ENCODE data around the gene DNAH2.

The DNAH2 gene

GRCh38 chr17:7702776-7703175, 14.8 kb upstream of the DNAH2 start:
- no peak for DNase-seq (ENCODE audit: low read depth in 3 of 3)

DNA sequence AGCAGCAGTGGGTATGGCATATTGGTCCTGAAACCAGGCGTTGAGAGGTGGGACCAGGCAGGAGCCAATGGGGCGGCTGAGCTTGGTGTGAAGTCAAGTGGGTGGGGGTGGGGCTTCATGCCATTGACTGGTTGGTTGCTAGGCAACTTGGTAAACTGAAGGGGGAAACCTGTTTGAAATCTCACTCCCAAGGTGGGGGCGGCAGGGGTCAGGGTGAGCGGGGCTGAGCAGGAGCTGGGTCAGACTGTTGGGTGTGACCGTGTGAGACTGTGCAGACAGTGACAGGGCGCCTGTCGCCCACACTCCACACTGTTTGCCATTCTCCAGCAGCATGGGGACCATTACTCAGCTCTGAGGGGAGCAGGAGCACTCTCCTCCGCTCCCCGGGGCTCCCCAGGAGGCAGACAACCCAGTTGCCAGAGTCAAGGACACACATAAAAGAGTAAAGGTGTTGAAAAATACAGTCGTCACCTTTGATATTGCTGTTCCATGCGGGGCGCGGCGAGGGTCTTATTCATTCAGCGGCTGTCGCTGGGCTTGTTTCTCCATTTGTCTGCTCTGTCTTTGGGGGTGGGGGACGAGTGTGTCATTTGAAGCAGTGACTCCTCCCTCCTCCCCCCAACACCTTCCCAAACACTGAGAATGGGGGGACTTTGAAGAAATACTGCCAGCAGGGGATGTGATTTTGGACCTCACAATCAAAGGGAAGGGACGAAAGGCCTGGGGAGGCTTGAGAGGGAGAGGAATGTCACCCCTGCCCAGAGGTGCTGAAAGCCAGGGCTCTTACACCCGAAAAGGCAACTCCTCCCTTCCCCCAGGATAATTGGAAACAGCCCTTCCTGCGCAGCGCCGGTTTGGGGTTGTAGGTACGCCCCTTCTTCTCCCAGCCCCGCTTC, 13.7 kb upstream of the DNAH2 start:
- no peak for DNase-seq (ENCODE audit: low read depth in 3 of 3)

DNA sequence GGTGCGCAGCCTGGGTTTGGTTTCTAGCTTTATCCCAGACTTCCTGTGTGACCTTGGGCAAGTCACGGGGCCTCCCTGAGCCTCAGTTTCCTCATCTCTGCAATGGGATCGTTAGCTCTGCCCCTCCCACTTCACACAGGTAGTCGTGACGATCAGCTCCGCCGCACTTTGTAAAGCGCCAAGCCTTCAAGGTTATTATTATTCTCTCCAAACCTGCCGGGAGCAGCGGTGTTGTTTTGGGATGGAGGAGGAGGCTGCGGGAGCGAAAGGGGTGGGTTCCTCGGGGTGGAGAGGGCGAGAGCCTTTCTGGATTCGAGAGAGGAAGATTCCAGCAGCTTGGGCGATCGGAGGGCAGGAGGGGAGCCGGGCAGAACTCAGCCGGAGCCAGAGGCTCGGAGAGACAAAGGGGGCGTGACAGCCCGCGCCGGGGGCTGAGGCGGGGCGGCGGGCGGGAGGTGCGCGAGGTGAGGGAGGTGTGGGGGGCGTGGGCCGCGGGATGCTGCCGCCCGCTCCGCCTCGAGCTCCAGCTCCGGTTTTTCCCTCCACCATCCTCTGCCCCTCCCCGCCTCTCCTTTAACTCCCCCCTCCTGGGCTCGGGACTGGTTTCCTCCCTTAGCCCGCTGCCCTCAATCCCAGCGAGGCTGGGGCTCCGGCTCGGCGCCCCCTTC, 12.8 kb upstream of the DNAH2 start, which contains the start of gene EFNB3:
EFNB3 (plus strand) TSS at position 602 of the 668 bp plus-strand sequence. CDS start 397 bp downstream, outside the sequence.
- DNase-seq (ENCODE audit: low read depth in 3 of 3), result no peak

- DNase-seq (ENCODE audit: low read depth in 3 of 3), result no peak
These were observed 12.0 kb upstream of the DNAH2 start for GRCh38 chr17:7705269-7706255.

DNA sequence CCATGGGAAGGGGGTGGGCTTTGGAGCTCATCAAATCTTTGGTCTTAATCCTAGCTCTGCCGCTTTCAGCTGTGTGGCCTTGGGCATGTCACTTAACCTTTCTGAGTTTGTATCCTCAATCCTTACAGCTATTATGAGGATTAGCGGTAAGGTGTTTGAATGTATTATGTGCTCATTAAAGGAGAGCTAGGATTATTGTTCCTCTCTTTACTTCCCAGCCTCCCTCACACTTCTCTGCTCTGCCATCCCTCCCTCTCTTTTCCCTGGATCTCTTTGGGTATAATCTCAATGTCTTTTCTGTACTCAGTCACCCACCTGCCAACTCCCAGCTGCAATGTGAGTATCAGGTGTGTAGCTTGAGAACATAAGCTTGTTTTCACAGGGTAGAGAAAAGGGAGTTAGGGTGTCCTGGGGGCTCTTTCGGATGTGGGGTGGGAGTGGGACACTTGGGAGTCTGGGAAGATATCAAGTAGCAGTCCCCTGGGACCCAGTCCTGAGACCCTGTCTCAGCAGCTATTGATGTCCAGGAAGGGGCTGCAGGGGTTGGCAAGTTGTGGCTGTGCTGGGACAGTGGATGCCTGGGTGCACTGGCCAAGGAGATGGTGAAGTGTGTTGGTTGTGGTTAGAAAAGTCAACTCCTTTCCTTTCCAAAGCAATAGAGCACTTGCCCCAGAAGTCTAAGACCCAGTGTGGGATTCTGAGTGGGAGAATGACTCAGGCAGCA, 10.8 kb upstream of the DNAH2 start:
- no peak for DNase-seq (ENCODE audit: low read depth in 3 of 3)

- no peak for DNase-seq (ENCODE audit: low read depth in 3 of 3)
These were observed 10.1 kb upstream of the DNAH2 start for GRCh38 chr17:7707446-7707845.

GRCh38 chr17:7707858-7708750, 9.4 kb upstream of the DNAH2 start:
- DNase-seq (ENCODE audit: low read depth in 3 of 3), result no peak

- no peak for DNase-seq (ENCODE audit: low read depth in 3 of 3)
These were observed 8.5 kb upstream of the DNAH2 start for GRCh38 chr17:7709031-7709430.

DNA sequence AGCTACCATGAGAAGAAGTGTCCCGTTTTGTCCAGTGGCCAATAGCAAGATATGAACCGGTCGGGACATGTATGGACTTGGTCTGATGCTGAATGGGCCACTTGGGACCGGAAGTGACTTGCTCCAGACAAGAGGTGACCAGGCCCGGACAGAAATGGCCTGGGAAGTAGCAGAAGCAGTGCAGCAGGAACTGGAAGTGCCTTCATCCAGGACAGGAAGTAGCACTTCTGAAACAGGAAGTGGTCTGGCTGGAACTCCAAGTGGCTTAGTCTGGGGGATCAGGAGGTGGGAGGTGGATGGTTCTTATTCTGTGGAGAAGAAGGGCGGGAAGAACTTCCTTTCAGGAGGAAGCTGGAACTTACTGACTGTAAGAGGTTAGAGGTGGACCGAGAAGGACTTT, 7.2 kb upstream of the DNAH2 start:
- DNase-seq (ENCODE audit: low read depth in 3 of 3), result no peak

GRCh38 chr17:7711051-7711755, 6.3 kb upstream of the DNAH2 start:
- DNase-seq (ENCODE audit: low read depth in 3 of 3), result no peak

GRCh38 chr17:7712111-7712771, 5.3 kb upstream of the DNAH2 start:
- no peak for DNase-seq (ENCODE audit: low read depth in 3 of 3)

GRCh38 chr17:7713782-7714181, 3.8 kb upstream of the DNAH2 start:
- DNase-seq (ENCODE audit: low read depth in 3 of 3), result no peak

GRCh38 chr17:7714721-7715594, 2.6 kb upstream of the DNAH2 start:
- no peak for DNase-seq (ENCODE audit: low read depth in 3 of 3)

DNA sequence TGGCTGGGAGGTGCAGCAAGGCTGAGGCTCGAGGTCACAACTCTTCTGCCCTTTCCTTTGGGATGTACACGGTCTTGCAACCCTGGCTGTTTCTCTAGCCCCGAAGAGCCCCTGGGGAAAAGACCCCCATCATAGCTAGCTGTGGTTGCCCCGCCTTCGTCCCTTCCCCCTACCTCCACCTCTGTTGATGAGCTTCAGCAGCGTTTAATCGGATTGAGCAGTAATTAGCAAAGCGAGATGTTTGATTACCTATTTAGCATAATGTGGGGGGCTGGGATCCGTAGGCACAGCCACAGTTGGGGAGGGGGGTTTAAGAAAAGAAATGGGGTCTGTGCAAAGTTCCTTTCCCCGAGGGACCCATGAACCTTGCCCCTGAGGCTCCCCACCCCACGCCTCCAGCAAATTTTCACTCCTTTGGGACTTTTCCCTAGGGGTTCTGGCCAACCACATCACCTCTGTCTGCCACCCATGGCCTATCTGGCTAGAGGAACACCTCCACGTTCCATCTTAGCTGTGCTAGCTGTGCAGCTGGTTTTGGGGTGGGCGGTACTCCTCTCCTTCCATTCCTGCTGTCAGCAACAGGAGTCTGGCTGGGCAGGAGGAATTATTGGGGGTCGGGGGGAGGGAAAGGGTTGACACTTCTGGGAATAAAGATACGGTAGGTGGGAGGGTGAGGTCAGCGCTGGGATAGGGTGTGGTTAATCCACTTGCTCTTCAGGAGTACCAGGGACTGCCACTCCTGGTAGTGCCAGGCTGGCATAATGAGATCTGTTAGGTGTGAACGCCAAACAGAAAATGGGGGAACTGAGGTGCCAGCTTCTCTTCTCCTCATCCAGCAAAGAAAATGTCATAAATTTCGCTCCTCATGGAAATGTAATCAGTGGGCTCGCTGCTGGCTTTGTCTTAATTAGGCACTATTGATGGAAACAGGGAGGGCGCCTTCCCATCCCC, 1.3 kb upstream of the DNAH2 start:
- no peak for DNase-seq (ENCODE audit: low read depth in 3 of 3)

GRCh38 chr17:7717756-7718350, 309 bp downstream of the DNAH2 start:
- no peak for DNase-seq (ENCODE audit: low read depth in 3 of 3)

GRCh38 chr17:7719661-7720060, 2.1 kb downstream of the DNAH2 start:
- DNase-seq (ENCODE audit: low read depth in 3 of 3), result no peak

Data from stimulated activated CD4-positive, alpha-beta T cell treated with anti-CD3 and anti-CD28 coated beads, TNF-alpha, amount 100 ng/mL, for 48 hours (primary cell).